HEK293T (cell line): Measurements from ENCODE around the gene AKR1B15.
"Not testable (repeated sequence)": the region's sequence is repeated elsewhere in the genome, so short reads cannot be mapped to it uniquely, and the experiment has no call there.

ENCODE experiments used
- CTCF ChIA-PET: fragments of 350-600 bp; formaldehyde crosslinking; extraction: SDS; loops from one replicate; lab custom pipeline; 2021; ENCODE audit warnings: antibody characterized with exemption, inconsistent platforms; lab: Yijun Ruan, JAX
- POLR2A ChIA-PET: fragments of 350-600 bp; formaldehyde crosslinking; extraction: SDS; loops from one replicate; lab custom pipeline; 2020; ENCODE audit warnings: antibody characterized with exemption, inconsistent platforms; lab: Yijun Ruan, JAX
- DNase-seq: peaks from one replicate; pipeline ENCODE4 v3.0.0; 2012; ENCODE audit warnings: mixed read lengths; ENCODE audit errors: extremely low spot score
- ARNT ChIP-seq: fragments of 450-650 bp; IDR thresholded peaks from 2 replicates; pipeline ENCODE4 v1.6.1; 2017; ENCODE audit warnings: mild to moderate bottlenecking
- BHLHE40 ChIP-seq: fragments of 450-650 bp; IDR thresholded peaks from 2 replicates; pipeline ENCODE4 v1.6.1; 2016; ENCODE audit warnings: mild to moderate bottlenecking, moderate library complexity, borderline replicate concordance
- CTBP1 ChIP-seq: fragments of 450-650 bp; IDR thresholded peaks from 2 replicates; pipeline ENCODE4 v1.6.1; 2016; ENCODE audit warnings: borderline replicate concordance
- ELF4 ChIP-seq: fragments of 450-650 bp; IDR thresholded peaks from 2 replicates; pipeline ENCODE4 v1.6.1; 2017; ENCODE audit warnings: antibody characterized with exemption
- FOXA1 ChIP-seq: fragments of 450-650 bp; IDR thresholded peaks from 2 replicates; pipeline ENCODE4 v1.6.1; 2016; ENCODE audit warnings: mild to moderate bottlenecking
- FOXK2 ChIP-seq: fragments of 450-650 bp; IDR thresholded peaks from 2 replicates; pipeline ENCODE4 v1.6.1; 2016; ENCODE audit warnings: mild to moderate bottlenecking
- FOXM1 ChIP-seq: fragments of 450-650 bp; IDR thresholded peaks from 2 replicates; pipeline ENCODE4 v1.6.1; 2017; ENCODE audit warnings: mild to moderate bottlenecking, borderline replicate concordance
- HDGF ChIP-seq: fragments of 450-650 bp; IDR thresholded peaks from 2 replicates; pipeline ENCODE4 v1.6.1; 2017; ENCODE audit warnings: antibody characterized with exemption, borderline replicate concordance
- L3MBTL2 ChIP-seq: fragments of 450-650 bp; conservative IDR thresholded peaks from 2 replicates; pipeline ENCODE4 v1.6.1; 2016; ENCODE audit warnings: mild to moderate bottlenecking
- LEF1 ChIP-seq: fragments of 450-650 bp; IDR thresholded peaks from 2 replicates; pipeline ENCODE4 v1.6.1; 2017; ENCODE audit warnings: mild to moderate bottlenecking, borderline replicate concordance
- NFRKB ChIP-seq: fragments of 450-650 bp; IDR thresholded peaks from 2 replicates; pipeline ENCODE4 v1.6.1; 2016; ENCODE audit warnings: mild to moderate bottlenecking, moderate library complexity
- PKNOX1 ChIP-seq: fragments of 450-650 bp; IDR thresholded peaks from 2 replicates; pipeline ENCODE4 v1.6.1; 2016
- SP1 ChIP-seq: fragments of 450-650 bp; IDR thresholded peaks from 2 replicates; pipeline ENCODE4 v1.6.1; 2017
- SUZ12 ChIP-seq: fragments of 450-650 bp; IDR thresholded peaks from 2 replicates; pipeline ENCODE4 v1.6.1; 2016; ENCODE audit warnings: mild to moderate bottlenecking
- TARDBP ChIP-seq: fragments of 450-650 bp; IDR thresholded peaks from 2 replicates; pipeline ENCODE4 v1.6.1; 2016
- ZNF384 ChIP-seq: fragments of 450-650 bp; IDR thresholded peaks from 2 replicates; pipeline ENCODE4 v1.6.1; 2016

Gene AKR1B15

DNA sequence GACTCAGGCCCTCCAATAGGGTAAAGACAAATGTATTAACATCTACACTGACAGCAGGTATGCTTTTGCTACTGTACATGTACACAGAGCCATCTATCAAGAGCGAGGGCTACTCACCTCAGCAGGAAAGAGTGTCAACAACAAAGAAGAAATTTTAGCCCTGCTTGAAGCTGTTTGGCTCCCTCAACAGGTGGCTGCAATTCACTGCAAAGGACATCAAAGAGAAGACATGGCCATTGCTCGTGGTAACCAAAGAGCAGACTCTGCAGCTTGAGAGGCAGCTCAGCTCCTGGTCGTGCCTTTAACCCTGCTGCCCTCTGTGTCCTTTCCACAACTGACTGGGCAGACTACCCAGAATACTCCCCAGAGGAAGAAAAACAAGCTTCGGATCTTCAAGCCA is 5.1 kb downstream of the AKR1B15 start:
- TF ChIP-seq PKNOX1 (no peak), FOXA1 (no peak), TARDBP (no peak), CTBP1 (no peak), LEF1 (no peak), ELF4 (no peak)
- DNase-seq, result peak; percentile 37
- CTCF ChIA-PET, result interaction anchor here (0.7 to 3.4 kb wide), 7 partner anchors 9 to 121 kb away, joined by 3 to 11 read pairs (median 4); no protein-coding TSS in a partner anchor
- POLR2A ChIA-PET, result no interaction called here

- TF ChIP-seq SP1 (no peak), ARNT (no peak), HDGF (no peak), LEF1 (no peak), ZNF384 (no peak)
- CTCF ChIA-PET, result interaction anchor here (0.7 to 3.4 kb wide), 7 partner anchors 9 to 122 kb away, joined by 3 to 11 read pairs (median 4); no protein-coding TSS in a partner anchor
Measured at GRCh38 chr7:134554417-134554966, 5.6 kb downstream of the AKR1B15 start.

DNA sequence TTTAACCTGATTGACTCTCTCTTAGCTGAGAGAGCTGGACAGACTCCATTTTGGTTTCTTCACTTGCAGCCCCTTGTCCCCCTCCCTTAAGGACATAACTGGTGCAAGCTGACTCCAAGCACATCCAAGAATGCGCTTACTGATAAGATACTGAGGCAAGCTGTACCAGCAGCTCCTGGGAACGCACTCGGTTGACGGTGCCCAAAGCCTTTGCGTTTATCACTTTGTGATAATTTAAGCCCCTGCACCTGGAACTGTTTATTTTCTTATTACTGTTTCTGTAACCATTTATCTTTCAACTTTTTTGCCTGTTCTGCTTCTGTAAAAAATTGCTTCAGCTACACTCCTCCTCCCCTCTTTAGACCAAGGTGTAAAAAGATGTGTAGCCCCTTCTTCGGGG is 8.5 kb downstream of the AKR1B15 start:
- ChIA-PET CTCF (no interaction called here), POLR2A (no interaction called here)
- TF ChIP-seq L3MBTL2, result no peak
- no peak for TF ChIP-seq SP1
- no peak for TF ChIP-seq ZNF384
- TF ChIP-seq NFRKB, result no peak
- no peak for TF ChIP-seq FOXK2
- no peak for TF ChIP-seq FOXA1
- TF ChIP-seq FOXM1, result no peak
- TF ChIP-seq ELF4, result no peak
- no peak for TF ChIP-seq HDGF
- TF ChIP-seq TARDBP, result no peak
- DNase-seq, result no peak

More at GRCh38 chr7:134554417-134554966, 5.6 kb downstream of the AKR1B15 start:
- POLR2A ChIA-PET, result no interaction called here
- no peak for DNase-seq

DNA sequence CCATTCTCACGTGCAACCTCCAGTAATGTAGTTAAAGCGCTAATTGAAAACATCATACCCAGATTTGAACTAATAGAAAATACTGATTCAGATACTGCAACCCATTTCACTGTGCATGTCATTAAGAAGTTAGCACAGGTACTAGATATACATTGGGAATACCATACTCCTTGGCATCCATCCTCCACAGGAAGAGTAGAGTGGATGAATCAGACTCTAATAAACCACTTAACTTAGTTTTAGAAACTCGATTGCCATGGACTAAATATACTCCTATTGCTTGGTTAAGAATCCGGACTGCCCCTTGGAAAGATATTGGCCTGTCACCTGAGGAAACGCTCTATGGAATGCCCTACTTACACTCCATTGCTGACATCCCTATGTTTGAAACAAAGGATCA is 9.5 kb downstream of the AKR1B15 start:
- DNase-seq, result no peak
- no peak for TF ChIP-seq FOXM1
- no peak for TF ChIP-seq ZNF384
- no peak for TF ChIP-seq PKNOX1
- TF ChIP-seq TARDBP, result no peak
- TF ChIP-seq FOXA1, result no peak
- TF ChIP-seq HDGF, result no peak
- no peak for TF ChIP-seq ELF4
- no peak for TF ChIP-seq FOXK2
- no peak for TF ChIP-seq BHLHE40
- no peak for TF ChIP-seq CTBP1
- TF ChIP-seq LEF1, result no peak
- no peak for TF ChIP-seq SUZ12
- TF ChIP-seq ARNT, result no peak
- TF ChIP-seq NFRKB, result no peak
- TF ChIP-seq SP1, result no peak
- TF ChIP-seq L3MBTL2, result no peak
- CTCF ChIA-PET, result no interaction called here
- POLR2A ChIA-PET, result no interaction called here

GRCh38 chr7:134561616-134562015 is 12.7 kb downstream of the AKR1B15 start:
- POLR2A ChIA-PET, DNase-seq: not testable (repeated sequence)
- CTCF ChIA-PET, result interaction anchor here (3.6 kb wide), 1 partner anchor 9 kb away, joined by 11 read pairs; no protein-coding TSS in a partner anchor

DNA sequence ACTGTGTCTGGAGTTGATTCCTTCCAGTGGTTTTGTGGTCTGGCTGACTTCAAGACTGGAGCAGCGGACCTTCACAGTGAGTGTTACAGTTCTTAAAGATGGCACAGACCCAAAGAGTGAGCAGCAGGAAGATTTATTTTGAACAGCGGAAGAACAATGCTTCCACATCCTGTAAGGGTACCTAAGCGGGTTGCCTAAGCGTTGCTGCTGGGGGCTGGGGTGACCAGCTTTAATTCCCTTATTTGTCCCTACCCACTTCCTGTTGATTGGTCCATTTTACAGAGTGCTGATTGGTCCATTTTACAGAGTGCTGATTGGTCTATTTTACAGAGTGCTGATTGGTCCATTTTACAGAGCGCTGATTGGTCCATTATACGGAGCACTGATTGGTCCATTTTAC is 13.2 kb downstream of the AKR1B15 start:
- ChIA-PET POLR2A (no interaction called here), CTCF (interaction anchor here (3.6 kb wide), 1 partner anchor 10 kb away, joined by 11 read pairs; no protein-coding TSS in a partner anchor)
- TF ChIP-seq ARNT, result no peak
- no peak for TF ChIP-seq SUZ12
- no peak for TF ChIP-seq HDGF
- TF ChIP-seq SP1, result no peak
- no peak for TF ChIP-seq TARDBP
- no peak for TF ChIP-seq PKNOX1
- no peak for TF ChIP-seq NFRKB
- TF ChIP-seq ELF4, result no peak
- TF ChIP-seq L3MBTL2, result no peak
- TF ChIP-seq FOXK2, result no peak
- TF ChIP-seq CTBP1, result no peak
- TF ChIP-seq FOXM1, result no peak
- TF ChIP-seq BHLHE40, result no peak
- DNase-seq, result no peak

DNA sequence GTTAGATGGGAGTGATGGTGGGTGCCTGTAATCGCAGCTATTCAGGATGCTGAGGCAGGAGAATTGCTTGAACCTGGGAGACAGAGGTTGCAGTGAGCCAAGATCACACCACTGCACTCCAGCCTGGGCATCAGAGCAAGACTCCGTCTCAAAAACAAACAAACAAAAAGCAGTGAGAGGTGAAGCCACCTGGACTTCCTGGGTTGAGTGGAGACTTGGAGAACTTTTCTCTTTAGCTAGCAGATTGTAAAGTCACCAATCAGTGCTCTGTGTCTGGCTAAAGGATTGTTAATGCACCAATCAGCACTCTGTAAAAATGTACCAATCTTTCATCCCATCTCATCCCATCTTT is 14.5 kb downstream of the AKR1B15 start:
- CTCF ChIA-PET, result interaction anchor here (3.6 kb wide), 1 partner anchor 11 kb away, joined by 11 read pairs; no protein-coding TSS in a partner anchor
- POLR2A ChIA-PET, DNase-seq: not testable (repeated sequence)
